Measurements from ENCODE around the gene TTC4.
"Not testable (repeated sequence)": the region's sequence is repeated elsewhere in the genome, so short reads cannot be mapped to it uniquely, and the experiment has no call there.

Gene TTC4

GRCh38 chr1:54745864-54746263 lies 30.2 kb downstream of the TTC4 start:
- DNase-seq (ENCODE audit: low read depth in 3 of 3, low spot score in 1 of 3) = no peak

- DNase-seq (ENCODE audit: low read depth in 3 of 3, low spot score in 1 of 3) = no peak
Measured at GRCh38 chr1:54748094-54748835, 32.6 kb downstream of the TTC4 start.

GRCh38 chr1:54750596-54750995 lies 34.9 kb downstream of the TTC4 start:
- no peak for DNase-seq (ENCODE audit: low read depth in 3 of 3, low spot score in 1 of 3)

GRCh38 chr1:54751426-54751825 lies 35.8 kb downstream of the TTC4 start:
- DNase-seq (ENCODE audit: low read depth in 3 of 3, low spot score in 1 of 3) = no peak

GRCh38 chr1:54754045-54754444 lies 38.4 kb downstream of the TTC4 start:
- DNase-seq (ENCODE audit: low read depth in 3 of 3, low spot score in 1 of 3) = no peak

GRCh38 chr1:54754486-54755285 lies 39.0 kb downstream of the TTC4 start:
- DNase-seq (ENCODE audit: low read depth in 3 of 3, low spot score in 1 of 3) = no peak

- no peak for DNase-seq (ENCODE audit: low read depth in 3 of 3, low spot score in 1 of 3)
Measured at GRCh38 chr1:54757833-54758232, 42.2 kb downstream of the TTC4 start.

GRCh38 chr1:54758678-54759348 lies 43.2 kb downstream of the TTC4 start:
- no peak for DNase-seq (ENCODE audit: low read depth in 3 of 3, low spot score in 1 of 3)

- no peak for DNase-seq (ENCODE audit: low read depth in 3 of 3, low spot score in 1 of 3)
Measured at GRCh38 chr1:54763816-54764132, 48.1 kb downstream of the TTC4 start.

GRCh38 chr1:54764133-54764921 lies 48.7 kb downstream of the TTC4 start, which contains the start of gene PARS2:
Gene PARS2, minus strand, starts transcription at chr1:54764523. Its CDS starts 5,362 bp downstream, at chr1:54759161.
- peak; percentile 86 to 91 (median 87) for DNase-seq (ENCODE audit: low read depth in 3 of 3, low spot score in 1 of 3)

- no peak for DNase-seq (ENCODE audit: low read depth in 3 of 3, low spot score in 1 of 3)
Measured at GRCh38 chr1:54764922-54765561, 49.4 kb downstream of the TTC4 start.

- no peak for DNase-seq (ENCODE audit: low read depth in 3 of 3, low spot score in 1 of 3)
Measured at GRCh38 chr1:54766726-54767125, 51.1 kb downstream of the TTC4 start.

GRCh38 chr1:54767526-54767925 lies 51.9 kb downstream of the TTC4 start:
- no peak for DNase-seq (ENCODE audit: low read depth in 3 of 3, low spot score in 1 of 3)

- DNase-seq (ENCODE audit: low read depth in 3 of 3, low spot score in 1 of 3) = no peak
Measured at GRCh38 chr1:54768093-54768492, 52.4 kb downstream of the TTC4 start.

- DNase-seq (ENCODE audit: low read depth in 3 of 3, low spot score in 1 of 3) = no peak
Measured at GRCh38 chr1:54772951-54773350, 57.3 kb downstream of the TTC4 start.

- DNase-seq (ENCODE audit: low read depth in 3 of 3, low spot score in 1 of 3) = no peak
Measured at GRCh38 chr1:54774820-54775498, 59.3 kb downstream of the TTC4 start.

- not testable (repeated sequence) for DNase-seq (ENCODE audit: low read depth in 3 of 3, low spot score in 1 of 3)
Measured at GRCh38 chr1:54775828-54776721, 60.4 kb downstream of the TTC4 start.

- no peak for DNase-seq (ENCODE audit: low read depth in 3 of 3, low spot score in 1 of 3)
Measured at GRCh38 chr1:54777011-54777410, 61.4 kb downstream of the TTC4 start.

GRCh38 chr1:54777431-54777830 lies 61.8 kb downstream of the TTC4 start:
- no peak for DNase-seq (ENCODE audit: low read depth in 3 of 3, low spot score in 1 of 3)

Measured in stimulated activated CD4-positive, alpha-beta T cell treated with anti-CD3 and anti-CD28 coated beads, TNF-alpha, amount 100 ng/mL, for 1 hour (primary cell).